Cardiac fibroblast (primary cell): ENCODE results near the gene ANGPTL7.

ENCODE experiments used
- DNase-seq, 2 donors: peaks; one replicate each; pipeline versions ENCODE4 v3.0.0 to v3.0.0-alpha.2; 2010; ENCODE audit warnings: low read depth in 2 of 2
- H3K4me3 ChIP-seq, 2 donors: replicated peaks in 1 of 2; 1 replicate in 1 of 2; 2 replicates in 1 of 2; pipeline ENCODE4 v1.5.1; 2011; ENCODE audit warnings: low read depth in 2 of 2, low read length in 2 of 2, mild to moderate bottlenecking in 2 of 2, moderate library complexity in 1 of 2
- CTCF ChIP-seq: IDR thresholded peaks from one replicate; pipeline ENCODE4 v1.5.1; 2011; ENCODE audit warnings: low read depth, mild to moderate bottlenecking, low read length, inconsistent platforms

The ANGPTL7 gene

GRCh38 chr1:11147197-11147770 is 41.9 kb upstream of the ANGPTL7 start:
- no peak for TF ChIP-seq CTCF
- peak in 1 of 2 donors; percentile 31 for DNase-seq

GRCh38 chr1:11150326-11150725 is 38.8 kb upstream of the ANGPTL7 start:
- DNase-seq, result peak in 1 of 2 donors; percentile 51
- no peak overlapping the region for H3K4me3 ChIP-seq
- TF ChIP-seq CTCF, result no peak

More at GRCh38 chr1:11147197-11147770, 41.9 kb upstream of the ANGPTL7 start:
- no peak overlapping the region for H3K4me3 ChIP-seq

- no peak overlapping the region for H3K4me3 ChIP-seq
- DNase-seq, result no peak
- no peak for TF ChIP-seq CTCF
Observed at GRCh38 chr1:11151114-11151513, 38.0 kb upstream of the ANGPTL7 start.

GRCh38 chr1:11151826-11152612 is 37.1 kb upstream of the ANGPTL7 start:
- no peak overlapping the region for H3K4me3 ChIP-seq
- DNase-seq, result peak in 1 of 2 donors; percentile 23
- TF ChIP-seq CTCF, result no peak

- DNase-seq, result no peak
- H3K4me3 ChIP-seq, result no peak overlapping the region
- TF ChIP-seq CTCF, result no peak
Observed at GRCh38 chr1:11152755-11153154, 36.4 kb upstream of the ANGPTL7 start.

GRCh38 chr1:11153184-11153583 is 36.0 kb upstream of the ANGPTL7 start:
- TF ChIP-seq CTCF, result no peak
- H3K4me3 ChIP-seq, result no peak overlapping the region
- no peak for DNase-seq
